OCI-LY1 (cell line): Measurements from ENCODE around the gene AAMDC.

Experiments used
- CTCF ChIP-seq: fragments of 200-600 bp; sonication (generic), shearing (Covaris generic); IDR thresholded peaks from 2 replicates; pipeline ENCODE4 v1.5.1; 2017; ENCODE audit warnings: mild to moderate bottlenecking, antibody characterized with exemption, low read length, moderate library complexity, mixed read lengths
- EZH2 ChIP-seq: fragments of 200-600 bp; sonication (generic), shearing (Covaris generic); IDR thresholded peaks from 2 replicates; pipeline ENCODE4 v1.8.0; 2017; ENCODE audit warnings: borderline replicate concordance, mixed run types, mild to moderate bottlenecking, antibody characterized with exemption, low read length, moderate library complexity, mixed read lengths

GRCh38 chr11:77884829-77885190 lies 63.9 kb downstream of the AAMDC start:
- TF ChIP-seq CTCF (no peak), EZH2 (no peak)
